VCaP (cell line): ENCODE results near the gene GJD4.

Experiments used
- H3K27ac ChIP-seq: fragments of 450-650 bp; 2 replicates; pipeline ENCODE4 v1.5.1; 2017
- TF ChIP-seq, protein P1 (sequence below): fragments of 450-650 bp; conservative IDR thresholded peaks from 2 replicates; pipeline ENCODE4 v1.5.1; 2017; ENCODE audit warnings: mild to moderate bottlenecking, moderate library complexity

Gene GJD4

DNA sequence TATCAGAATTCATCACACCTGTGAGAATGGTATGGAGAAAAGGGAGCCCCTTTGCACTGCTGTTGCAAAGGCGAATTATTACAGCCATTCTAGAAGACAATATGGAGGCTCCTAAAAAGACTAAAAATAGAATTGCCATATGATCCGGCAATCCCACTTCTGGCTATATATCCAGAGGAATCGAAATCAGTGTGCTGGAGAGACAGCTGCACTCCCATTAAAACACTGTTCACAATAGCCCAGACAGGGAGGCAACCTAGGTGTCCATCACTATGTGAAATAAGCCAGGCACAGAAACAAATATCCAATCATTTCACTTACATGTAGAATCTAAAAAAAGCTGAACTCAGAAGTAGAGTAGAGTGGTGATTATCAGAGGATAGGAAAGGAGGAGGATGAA lies 26.0 kb upstream of the GJD4 start:
- no peak overlapping the region for H3K27ac ChIP-seq
- TF ChIP-seq, protein P1, sequence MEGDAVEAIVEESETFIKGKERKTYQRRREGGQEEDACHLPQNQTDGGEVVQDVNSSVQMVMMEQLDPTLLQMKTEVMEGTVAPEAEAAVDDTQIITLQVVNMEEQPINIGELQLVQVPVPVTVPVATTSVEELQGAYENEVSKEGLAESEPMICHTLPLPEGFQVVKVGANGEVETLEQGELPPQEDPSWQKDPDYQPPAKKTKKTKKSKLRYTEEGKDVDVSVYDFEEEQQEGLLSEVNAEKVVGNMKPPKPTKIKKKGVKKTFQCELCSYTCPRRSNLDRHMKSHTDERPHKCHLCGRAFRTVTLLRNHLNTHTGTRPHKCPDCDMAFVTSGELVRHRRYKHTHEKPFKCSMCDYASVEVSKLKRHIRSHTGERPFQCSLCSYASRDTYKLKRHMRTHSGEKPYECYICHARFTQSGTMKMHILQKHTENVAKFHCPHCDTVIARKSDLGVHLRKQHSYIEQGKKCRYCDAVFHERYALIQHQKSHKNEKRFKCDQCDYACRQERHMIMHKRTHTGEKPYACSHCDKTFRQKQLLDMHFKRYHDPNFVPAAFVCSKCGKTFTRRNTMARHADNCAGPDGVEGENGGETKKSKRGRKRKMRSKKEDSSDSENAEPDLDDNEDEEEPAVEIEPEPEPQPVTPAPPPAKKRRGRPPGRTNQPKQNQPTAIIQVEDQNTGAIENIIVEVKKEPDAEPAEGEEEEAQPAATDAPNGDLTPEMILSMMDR: no peak

DNA sequence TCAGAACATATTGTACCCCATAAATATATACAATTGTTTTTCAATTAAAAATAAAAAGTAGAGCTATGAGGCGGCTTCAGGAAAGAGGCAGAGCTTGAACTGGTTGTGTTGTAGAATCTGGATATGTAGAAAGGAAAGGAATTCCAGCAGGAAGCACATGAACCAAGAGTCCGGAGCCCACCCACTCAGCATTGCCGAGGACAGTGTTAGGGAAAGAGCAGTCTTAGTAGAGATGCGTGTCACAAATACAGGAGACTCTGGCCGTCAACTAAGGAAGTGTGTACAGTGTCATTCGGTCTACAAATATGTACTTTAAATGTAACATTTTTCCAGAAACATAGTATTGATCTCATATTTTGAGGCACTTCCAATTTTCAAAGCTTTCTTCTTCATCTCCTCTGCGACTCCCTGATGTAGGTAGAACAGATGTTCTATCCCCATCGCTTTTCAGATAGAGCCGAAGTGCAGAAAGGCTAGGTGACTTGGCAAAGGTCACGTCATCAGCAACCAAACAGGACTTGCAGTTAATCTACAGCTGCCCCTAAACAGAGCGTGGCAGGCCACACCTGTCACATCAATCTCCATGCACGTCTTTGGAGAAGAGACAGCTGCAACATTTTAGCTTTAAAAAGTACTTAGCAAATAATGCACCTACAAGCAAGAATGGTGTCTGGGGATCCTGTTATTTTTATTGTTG lies 25.3 kb upstream of the GJD4 start:
- no peak overlapping the region for H3K27ac ChIP-seq
- TF ChIP-seq, protein P1: no peak

DNA sequence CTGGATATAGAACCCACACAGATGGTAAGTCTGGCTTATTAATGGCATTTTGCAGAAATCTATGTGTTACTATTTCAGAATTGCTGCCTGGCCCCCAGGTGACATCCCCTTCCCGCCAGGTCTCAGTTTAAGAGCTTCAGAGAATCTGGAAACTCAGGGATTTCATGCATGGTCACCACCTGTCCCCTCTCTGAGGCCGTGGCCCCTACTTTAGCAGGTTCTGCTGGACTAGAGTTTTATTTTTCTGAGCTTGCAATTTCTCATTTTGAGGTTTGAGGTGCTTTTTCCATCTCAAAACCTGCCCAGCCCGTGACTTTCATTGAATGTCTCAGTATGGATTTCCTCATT lies 24.7 kb upstream of the GJD4 start:
- H3K27ac ChIP-seq: no peak overlapping the region
- TF ChIP-seq, protein P1: no peak

DNA sequence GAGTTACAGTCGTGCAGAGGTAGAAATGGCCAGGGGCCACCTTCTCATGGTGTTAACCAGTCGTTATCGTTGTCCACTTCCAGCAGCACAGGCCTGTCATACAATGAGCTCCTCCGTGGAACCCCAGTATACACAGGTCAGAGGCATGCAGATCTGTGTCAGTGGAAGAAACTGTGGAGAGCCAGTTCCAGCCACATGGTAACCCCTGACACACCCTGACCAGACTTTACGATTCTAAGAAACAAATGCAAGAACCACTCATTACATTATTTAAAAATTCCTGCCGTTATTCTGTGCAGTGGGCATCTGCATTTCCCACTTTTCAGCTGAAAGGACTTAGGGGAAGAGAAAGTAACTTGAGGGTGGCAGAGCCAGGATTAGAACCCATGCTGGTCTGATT lies 23.5 kb upstream of the GJD4 start:
- TF ChIP-seq, protein P1: no peak
- H3K27ac ChIP-seq: no peak overlapping the region

DNA sequence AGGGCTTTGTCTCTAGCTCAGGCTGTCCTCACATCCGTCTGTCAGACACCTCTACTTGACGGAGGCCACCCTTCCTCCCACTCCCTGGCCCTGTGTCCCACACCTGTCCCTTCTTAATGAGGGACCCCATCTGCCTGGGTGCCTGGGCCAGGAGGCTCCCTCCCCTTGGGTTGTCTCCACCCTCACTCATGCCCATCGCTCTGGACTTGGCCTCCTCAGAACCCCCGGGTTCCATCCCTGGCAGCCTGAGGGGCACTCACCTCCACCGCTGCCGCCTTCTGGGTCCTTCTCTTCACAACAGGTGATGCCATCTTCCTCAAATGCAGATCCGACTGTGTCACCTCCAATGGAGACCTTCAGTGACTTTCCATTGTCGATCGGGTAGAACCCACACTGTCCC lies 20.2 kb upstream of the GJD4 start:
- H3K27ac ChIP-seq: no peak overlapping the region
- TF ChIP-seq, protein P1: no peak

DNA sequence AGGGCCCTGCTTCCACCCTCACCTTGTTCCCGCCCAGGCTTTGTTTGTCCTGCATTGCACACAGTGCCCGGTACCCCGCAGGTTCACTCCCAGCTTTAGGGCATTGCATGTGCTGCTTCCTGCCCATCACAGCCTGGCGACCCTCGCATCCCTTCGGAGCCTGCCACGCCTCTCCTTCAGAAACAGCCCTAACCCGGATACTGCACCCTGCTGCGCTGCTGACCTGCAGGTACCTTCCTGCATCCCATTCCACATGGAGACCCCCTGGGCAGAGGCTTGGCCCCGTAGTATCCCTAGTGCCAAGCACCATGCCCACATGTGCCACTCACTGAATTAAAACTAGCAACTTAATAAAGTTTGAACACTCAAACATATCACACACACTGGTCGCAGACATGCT lies 19.8 kb upstream of the GJD4 start:
- TF ChIP-seq, protein P1: no peak
- H3K27ac ChIP-seq: no peak overlapping the region

DNA sequence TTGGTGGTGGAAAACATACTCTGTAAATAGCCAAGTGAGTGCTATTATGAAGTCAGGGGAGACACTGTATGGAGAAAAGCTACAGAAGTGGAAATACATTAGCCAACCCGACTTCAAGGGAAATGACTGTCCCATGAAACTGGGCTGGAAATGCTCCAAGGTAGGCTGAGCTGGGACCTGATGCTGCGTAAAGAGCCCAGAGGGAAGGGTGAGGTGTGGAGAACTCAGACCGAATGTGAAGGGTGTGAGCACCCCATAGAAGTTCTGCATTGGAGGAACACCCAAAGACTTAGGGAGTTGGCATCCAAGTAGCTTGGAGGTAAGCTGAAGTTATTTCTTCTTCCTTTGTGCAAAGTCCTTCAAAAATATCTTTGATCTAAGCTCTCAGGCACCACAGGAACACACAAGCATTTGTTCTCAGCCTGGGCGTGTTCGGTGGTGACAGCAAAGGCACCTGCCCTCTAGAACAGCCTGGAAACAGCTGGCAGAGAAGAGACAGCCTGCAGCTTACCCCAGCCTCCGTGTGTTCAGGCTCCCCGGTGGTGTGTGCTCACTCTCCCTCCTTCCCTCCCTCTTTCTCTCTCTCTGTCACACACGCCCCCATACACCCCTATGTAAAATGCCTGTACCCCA lies 19.1 kb upstream of the GJD4 start:
- TF ChIP-seq, protein P1: no peak
- no peak overlapping the region for H3K27ac ChIP-seq
